ENCODE results near the gene LRRC2. TPM values are rescaled to one million over a fixed set of nuclear protein-coding genes. Genes with fewer than 3 reads are reported as not detected.

The LRRC2 gene
- total and polyA plus RNA-seq, 12 donors: 0.09 to 4.7 (median 1.2) TPM; not detected in 1

- intact Hi-C loops (cut with DNase I): no loop called here
- Histone ChIP-seq H3K27me3 (no peaks in the 10 kb centered on the region), H3K36me3 (replicated peaks in 1 of 2) (no peaks in the 10 kb centered on the region), H3K9me3 (replicated peaks in 1 of 3) (no peaks in the 10 kb centered on the region), H3K27ac (peak overlapping the region in 1 of 5 donors; percentile 37), H3K4me1 (replicated peaks in 1 of 2) (peaks cover 6 to 9% of the 10 kb centered on the region in 2 donors), H3K4me3 (no peak overlapping the region)
- DNase-seq: peak in 2 of 7 donors; percentile 25 to 38
- TF ChIP-seq POLR2A (IDR thresholded peaks at IDR 0.05): no peak
- no peak for TF ChIP-seq CTCF (IDR thresholded peaks at IDR 0.05)
- 69 to 76% (median 74%) methylated on average over 4 to 5 of the region's 5 CpGs for WGBS, 4 donors
Observed at GRCh38 chr3:46564190-46565021, 1.7 kb downstream of the LRRC2 start.

GRCh38 chr3:46561951-46562350 is 4.2 kb downstream of the LRRC2 start:
- H3K4me1 ChIP-seq (replicated peaks in 1 of 2): peaks cover 6 to 9% of the 10 kb centered on the region in 2 donors
- DNase-seq: peak in 1 of 7 donors; percentile 4
- no peaks in the 10 kb centered on the region for H3K36me3 ChIP-seq (replicated peaks in 1 of 2)
- H3K4me3 ChIP-seq: no peak overlapping the region
- no peak for TF ChIP-seq POLR2A (IDR thresholded peaks at IDR 0.05)
- TF ChIP-seq CTCF (IDR thresholded peaks at IDR 0.05): no peak
- H3K9me3 ChIP-seq (replicated peaks in 1 of 3): no peaks in the 10 kb centered on the region
- H3K27ac ChIP-seq: no peak overlapping the region
- H3K27me3 ChIP-seq: no peaks in the 10 kb centered on the region
- intact Hi-C loops (cut with DNase I): no loop called here
- WGBS, 4 donors: 92 to 100% (median 98%) methylated on average over 1 of the region's 1 CpG

GRCh38 chr3:46561511-46561910 is 4.6 kb downstream of the LRRC2 start:
- Histone ChIP-seq H3K36me3 (replicated peaks in 1 of 2) (no peaks in the 10 kb centered on the region), H3K27me3 (no peaks in the 10 kb centered on the region), H3K27ac (no peak overlapping the region), H3K4me1 (replicated peaks in 1 of 2) (peaks cover 6 to 9% of the 10 kb centered on the region in 2 donors), H3K4me3 (no peak overlapping the region), H3K9me3 (replicated peaks in 1 of 3) (no peaks in the 10 kb centered on the region)
- peak in 1 of 7 donors; percentile 11 for DNase-seq
- TF ChIP-seq POLR2A (IDR thresholded peaks at IDR 0.05) (no peak), CTCF (IDR thresholded peaks at IDR 0.05) (no peak)
- 88 to 95% (median 93%) methylated on average over 2 of the region's 2 CpGs for WGBS, 4 donors
- intact Hi-C loops (cut with DNase I): no loop called here

GRCh38 chr3:46559091-46559704 is 6.9 kb downstream of the LRRC2 start:
- 78 to 87% (median 79%) methylated on average over 4 of the region's 4 CpGs for whole genome bisulfite sequencing, 4 donors
- Histone ChIP-seq H3K9me3 (replicated peaks in 1 of 3) (no peaks in the 10 kb centered on the region), H3K27ac (no peak overlapping the region), H3K36me3 (replicated peaks in 1 of 2) (no peaks in the 10 kb centered on the region), H3K4me3 (no peak overlapping the region), H3K4me1 (replicated peaks in 1 of 2) (no peaks in the 10 kb centered on the region), H3K27me3 (no peaks in the 10 kb centered on the region)
- TF ChIP-seq POLR2A (IDR thresholded peaks at IDR 0.05): no peak
- no peak for TF ChIP-seq CTCF (IDR thresholded peaks at IDR 0.05)
- intact Hi-C loops (cut with DNase I): no loop called here
- DNase-seq: no peak

Measured in adrenal gland (tissue), 12 donors.